LNCaP clone FGC (cell line): ENCODE results near the gene CRNKL1.
A peak's percentile ranks its signal among the peaks of the same experiment; 100 is the strongest.

Experiments used
- DNase-seq: peaks from one replicate; pipeline ENCODE4 v3.0.0-alpha.2; 2011; ENCODE audit warnings: low read depth
- H3K4me3 ChIP-seq: 2 replicates; pipeline ENCODE4 v1.5.1; 2011; ENCODE audit warnings: mild to moderate bottlenecking, low read depth, low read length, control low read depth
- TF ChIP-seq, protein P1 (sequence below): IDR thresholded peaks from 2 replicates; pipeline ENCODE4 v1.5.1; 2012; ENCODE audit warnings: mild to moderate bottlenecking; ENCODE audit not compliant: control insufficient read depth, insufficient read depth; ENCODE audit errors: extremely low read depth

Gene CRNKL1

DNA sequence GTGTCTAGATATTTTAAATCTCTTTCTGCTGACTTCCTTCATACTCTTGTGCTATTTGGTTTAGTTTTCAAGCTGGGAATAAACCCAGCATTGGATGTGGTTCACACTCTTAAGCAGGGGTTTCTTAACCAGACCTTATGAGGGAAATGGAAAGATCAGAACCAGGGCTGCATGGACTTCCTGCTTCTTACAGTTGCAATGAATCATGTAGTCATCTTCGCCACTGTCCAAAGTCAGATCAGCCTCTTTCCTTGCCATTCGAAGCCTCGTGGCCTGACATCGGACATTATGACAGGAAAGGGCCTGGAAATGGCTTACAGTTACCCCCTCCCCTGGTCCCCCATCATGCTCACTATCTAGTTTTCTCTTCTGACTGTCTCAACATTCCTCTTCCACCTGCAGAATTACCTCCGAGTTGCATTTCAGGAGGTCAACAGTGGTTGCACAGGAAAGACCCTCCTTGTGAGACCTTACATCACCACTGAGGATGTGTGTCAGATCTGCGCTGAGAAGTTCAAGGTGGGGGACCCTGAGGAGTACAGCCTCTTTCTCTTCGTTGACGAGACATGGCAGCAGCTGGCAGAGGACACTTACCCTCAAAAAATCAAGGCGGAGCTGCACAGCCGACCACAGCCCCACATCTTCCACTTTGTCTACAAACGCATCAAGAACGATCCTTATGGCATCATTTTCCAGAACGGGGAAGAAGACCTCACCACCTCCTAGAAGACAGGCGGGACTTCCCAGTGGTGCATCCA lies 51.9 kb downstream of the CRNKL1 start:
- no peak for DNase-seq
- TF ChIP-seq, protein P1, sequence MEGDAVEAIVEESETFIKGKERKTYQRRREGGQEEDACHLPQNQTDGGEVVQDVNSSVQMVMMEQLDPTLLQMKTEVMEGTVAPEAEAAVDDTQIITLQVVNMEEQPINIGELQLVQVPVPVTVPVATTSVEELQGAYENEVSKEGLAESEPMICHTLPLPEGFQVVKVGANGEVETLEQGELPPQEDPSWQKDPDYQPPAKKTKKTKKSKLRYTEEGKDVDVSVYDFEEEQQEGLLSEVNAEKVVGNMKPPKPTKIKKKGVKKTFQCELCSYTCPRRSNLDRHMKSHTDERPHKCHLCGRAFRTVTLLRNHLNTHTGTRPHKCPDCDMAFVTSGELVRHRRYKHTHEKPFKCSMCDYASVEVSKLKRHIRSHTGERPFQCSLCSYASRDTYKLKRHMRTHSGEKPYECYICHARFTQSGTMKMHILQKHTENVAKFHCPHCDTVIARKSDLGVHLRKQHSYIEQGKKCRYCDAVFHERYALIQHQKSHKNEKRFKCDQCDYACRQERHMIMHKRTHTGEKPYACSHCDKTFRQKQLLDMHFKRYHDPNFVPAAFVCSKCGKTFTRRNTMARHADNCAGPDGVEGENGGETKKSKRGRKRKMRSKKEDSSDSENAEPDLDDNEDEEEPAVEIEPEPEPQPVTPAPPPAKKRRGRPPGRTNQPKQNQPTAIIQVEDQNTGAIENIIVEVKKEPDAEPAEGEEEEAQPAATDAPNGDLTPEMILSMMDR: no peak

DNA sequence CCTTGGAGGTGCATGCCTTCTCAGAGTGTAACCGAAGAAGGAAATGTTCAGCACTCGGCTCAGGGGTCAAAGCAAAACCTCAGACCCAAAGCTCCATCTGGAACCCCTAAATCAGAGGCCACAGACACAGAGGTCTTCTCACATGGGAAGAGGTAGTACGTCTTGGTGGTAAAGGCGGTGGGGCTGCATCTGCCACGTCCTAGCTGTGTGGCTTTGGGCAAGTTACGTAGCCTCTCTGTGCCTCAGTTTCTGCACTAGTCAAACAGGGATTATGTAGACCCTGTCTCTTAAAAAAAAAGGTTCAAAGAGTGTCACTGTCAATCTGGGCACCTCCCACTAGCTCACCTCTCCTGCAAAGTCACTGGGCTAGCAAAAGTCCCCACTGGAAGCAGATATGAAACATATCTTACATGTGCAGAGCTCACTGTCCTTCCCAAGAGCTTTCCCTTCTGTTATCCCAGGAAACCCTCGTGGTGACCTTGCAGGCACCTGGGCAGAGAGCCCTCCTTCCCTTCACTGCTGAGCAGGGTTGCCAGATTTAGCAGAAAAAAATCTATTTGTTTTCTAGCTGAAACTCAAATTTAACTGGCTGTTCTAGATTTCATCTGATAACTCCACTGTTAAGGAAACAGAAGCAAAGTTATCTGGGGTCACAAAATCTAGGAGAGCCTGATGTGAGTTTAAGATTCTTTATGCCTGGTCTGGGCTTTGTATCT lies 53.1 kb downstream of the CRNKL1 start:
- H3K4me3 ChIP-seq: no peak overlapping the region
- TF ChIP-seq, protein P1: no peak
- DNase-seq: peak; percentile 92

More for the DNA sequence above, 51.9 kb downstream of the CRNKL1 start:
- no peak overlapping the region for H3K4me3 ChIP-seq

DNA sequence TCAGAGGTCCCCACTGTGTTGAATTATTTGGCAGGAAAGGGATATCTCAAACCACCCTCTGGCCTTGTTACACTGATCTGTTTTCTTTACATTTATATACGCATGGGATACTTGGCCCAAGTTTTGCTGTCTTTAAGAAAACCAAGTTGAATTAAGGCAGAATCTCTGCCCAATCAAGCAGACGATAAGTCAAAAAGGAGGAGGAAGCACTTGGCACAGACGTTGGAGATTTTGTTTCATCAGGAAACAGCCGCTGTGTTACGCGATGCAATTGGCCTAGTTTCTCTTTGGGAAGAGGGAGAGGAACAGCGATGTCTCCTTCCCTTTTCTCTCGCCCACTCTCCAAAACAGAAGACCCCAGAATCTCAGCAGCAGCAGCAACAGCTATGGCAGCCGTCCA lies 55.3 kb downstream of the CRNKL1 start:
- H3K4me3 ChIP-seq: no peak overlapping the region
- TF ChIP-seq, protein P1: no peak
- DNase-seq: no peak

DNA sequence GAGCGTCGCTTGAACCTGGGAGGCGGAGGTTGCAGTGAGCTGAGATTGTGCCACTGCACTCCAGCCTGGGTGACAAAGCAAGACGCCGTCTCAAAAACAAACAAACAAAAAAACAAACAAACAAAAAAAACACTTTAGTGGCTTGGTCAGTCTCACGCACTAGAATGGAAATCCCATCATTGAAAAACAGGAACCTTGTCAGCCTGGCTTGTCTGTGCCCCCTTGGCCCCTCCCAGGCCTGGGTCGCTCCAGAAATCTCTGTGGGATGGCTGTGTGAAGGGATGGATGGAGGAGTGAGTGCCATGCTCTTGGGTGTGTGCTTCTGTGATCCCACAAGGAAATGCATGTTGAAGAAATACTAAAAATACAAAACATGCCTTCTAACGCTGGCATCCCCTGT lies 56.0 kb downstream of the CRNKL1 start:
- H3K4me3 ChIP-seq: no peak overlapping the region
- TF ChIP-seq, protein P1: no peak
- no peak for DNase-seq

DNA sequence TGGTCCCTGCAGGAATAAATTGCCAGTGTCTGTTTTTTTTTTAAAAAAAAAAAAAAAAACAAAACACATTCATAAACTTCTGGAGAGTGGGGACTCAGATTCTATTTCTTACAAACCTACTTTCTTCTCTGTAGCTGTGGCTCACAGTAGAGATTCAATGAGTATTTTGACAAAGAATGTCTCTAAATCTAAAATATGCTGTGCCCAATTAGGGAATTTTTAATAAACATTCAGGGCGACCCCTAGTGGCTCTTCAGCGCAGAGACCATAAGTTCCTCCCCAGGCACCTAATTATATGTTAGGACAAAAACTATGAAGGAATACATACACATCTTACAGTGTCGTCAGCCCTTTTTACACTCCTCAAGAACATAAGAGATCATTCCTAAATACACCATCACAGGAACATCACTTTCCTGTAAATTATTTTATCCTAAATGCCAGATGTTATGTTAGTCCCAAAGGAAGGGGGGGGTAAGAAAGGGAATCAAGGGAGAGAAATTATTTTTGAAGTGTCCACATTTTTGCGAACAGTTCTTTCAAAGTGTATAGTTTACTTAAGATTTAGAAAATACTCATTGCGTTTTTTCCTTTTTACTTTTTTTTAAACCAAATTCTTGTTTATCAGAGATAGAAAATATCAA lies 56.9 kb downstream of the CRNKL1 start:
- H3K4me3 ChIP-seq: no peak overlapping the region
- DNase-seq: no peak
- TF ChIP-seq, protein P1: peak; percentile 79

DNA sequence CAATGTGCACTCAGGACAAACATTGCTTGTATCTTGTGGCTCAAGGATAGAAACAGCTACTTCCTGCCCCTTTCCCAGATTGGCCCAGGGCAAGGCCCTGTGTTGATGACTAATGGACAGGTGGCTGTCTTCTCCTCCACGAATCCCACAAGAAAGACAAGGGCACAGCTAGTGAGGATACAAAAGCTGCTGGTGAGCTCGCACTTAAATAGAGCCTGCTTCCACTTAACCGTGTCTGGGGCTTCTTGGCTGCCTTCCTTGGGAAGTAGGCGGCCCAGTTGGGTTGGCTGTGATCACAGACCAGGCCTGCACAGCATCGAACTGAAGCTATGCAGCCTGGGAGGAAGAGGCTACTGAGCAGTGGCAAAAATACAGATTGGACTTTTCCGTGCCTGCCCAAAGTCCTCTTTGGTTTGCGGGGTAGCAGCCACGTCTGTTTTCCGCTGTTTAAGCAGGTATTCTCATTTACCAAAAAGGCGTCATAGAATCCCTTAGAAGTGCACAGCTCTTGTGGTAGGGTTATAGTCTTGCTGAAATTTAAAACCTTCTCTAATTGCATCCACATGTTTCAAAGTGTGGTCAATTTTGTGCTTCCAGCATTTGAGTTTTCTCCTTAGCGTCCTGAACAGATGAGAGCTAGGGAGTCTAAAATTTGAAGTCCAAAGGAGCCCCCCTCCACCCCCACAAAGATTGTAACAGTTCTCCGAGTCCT lies 58.2 kb downstream of the CRNKL1 start:
- no peak overlapping the region for H3K4me3 ChIP-seq
- no peak for DNase-seq
- TF ChIP-seq, protein P1: no peak
